ENCODE data around the gene FGGY.
A peak's percentile ranks its signal among the peaks of the same experiment; 100 is the strongest.

FGGY gene

GRCh38 chr1:59475737-59476136 is 178.8 kb downstream of the FGGY start:
- POLR2A ChIA-PET, result no interaction called here
- H3K4me3 ChIP-seq (ENCODE audit: low read depth, low read length), result no peak overlapping the region
- CTCF ChIA-PET, result no interaction called here
- no peak for DNase-seq (ENCODE audit: low read depth, low spot score)
- TF ChIP-seq, protein P1, sequence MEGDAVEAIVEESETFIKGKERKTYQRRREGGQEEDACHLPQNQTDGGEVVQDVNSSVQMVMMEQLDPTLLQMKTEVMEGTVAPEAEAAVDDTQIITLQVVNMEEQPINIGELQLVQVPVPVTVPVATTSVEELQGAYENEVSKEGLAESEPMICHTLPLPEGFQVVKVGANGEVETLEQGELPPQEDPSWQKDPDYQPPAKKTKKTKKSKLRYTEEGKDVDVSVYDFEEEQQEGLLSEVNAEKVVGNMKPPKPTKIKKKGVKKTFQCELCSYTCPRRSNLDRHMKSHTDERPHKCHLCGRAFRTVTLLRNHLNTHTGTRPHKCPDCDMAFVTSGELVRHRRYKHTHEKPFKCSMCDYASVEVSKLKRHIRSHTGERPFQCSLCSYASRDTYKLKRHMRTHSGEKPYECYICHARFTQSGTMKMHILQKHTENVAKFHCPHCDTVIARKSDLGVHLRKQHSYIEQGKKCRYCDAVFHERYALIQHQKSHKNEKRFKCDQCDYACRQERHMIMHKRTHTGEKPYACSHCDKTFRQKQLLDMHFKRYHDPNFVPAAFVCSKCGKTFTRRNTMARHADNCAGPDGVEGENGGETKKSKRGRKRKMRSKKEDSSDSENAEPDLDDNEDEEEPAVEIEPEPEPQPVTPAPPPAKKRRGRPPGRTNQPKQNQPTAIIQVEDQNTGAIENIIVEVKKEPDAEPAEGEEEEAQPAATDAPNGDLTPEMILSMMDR (IDR thresholded peaks at IDR 0.05; ENCODE audit: insufficient read depth, low read length, missing control alignments), result no peak

GRCh38 chr1:59477286-59477685 is 180.4 kb downstream of the FGGY start:
- ChIA-PET CTCF (no interaction called here), POLR2A (no interaction called here)
- TF ChIP-seq, protein P1 (IDR thresholded peaks at IDR 0.05; ENCODE audit: insufficient read depth, low read length, missing control alignments), result no peak
- DNase-seq (ENCODE audit: low read depth, low spot score), result no peak
- H3K4me3 ChIP-seq (ENCODE audit: low read depth, low read length), result no peak overlapping the region

GRCh38 chr1:59477867-59478266 is 181.0 kb downstream of the FGGY start:
- POLR2A ChIA-PET, result no interaction called here
- H3K4me3 ChIP-seq (ENCODE audit: low read depth, low read length), result no peak overlapping the region
- CTCF ChIA-PET, result no interaction called here
- TF ChIP-seq, protein P1 (IDR thresholded peaks at IDR 0.05; ENCODE audit: insufficient read depth, low read length, missing control alignments), result no peak
- no peak for DNase-seq (ENCODE audit: low read depth, low spot score)

- POLR2A ChIA-PET, result no interaction called here
- H3K4me3 ChIP-seq (ENCODE audit: low read depth, low read length), result no peak overlapping the region
- CTCF ChIA-PET, result no interaction called here
- DNase-seq (ENCODE audit: low read depth, low spot score), result no peak
- TF ChIP-seq, protein P1 (IDR thresholded peaks at IDR 0.05; ENCODE audit: insufficient read depth, low read length, missing control alignments), result no peak
Observed at GRCh38 chr1:59478822-59479221, 181.9 kb downstream of the FGGY start.

- TF ChIP-seq, protein P1 (IDR thresholded peaks at IDR 0.05; ENCODE audit: insufficient read depth, low read length, missing control alignments), result no peak
- ChIA-PET CTCF (no interaction called here), POLR2A (no interaction called here)
- no peak overlapping the region for H3K4me3 ChIP-seq (ENCODE audit: low read depth, low read length)
- DNase-seq (ENCODE audit: low read depth, low spot score), result no peak
Observed at GRCh38 chr1:59480188-59480888, 183.4 kb downstream of the FGGY start.

- peak; percentile 46 for DNase-seq (ENCODE audit: low read depth, low spot score)
- ChIA-PET POLR2A (no interaction called here), CTCF (interaction anchor here (1.0 to 1.6 kb wide), 2 partner anchors 35 to 130 kb away, joined by 4 read pairs; no protein-coding TSS in a partner anchor)
- TF ChIP-seq, protein P1 (IDR thresholded peaks at IDR 0.05; ENCODE audit: insufficient read depth, low read length, missing control alignments), result no peak
- H3K4me3 ChIP-seq (ENCODE audit: low read depth, low read length), result no peak overlapping the region
Observed at GRCh38 chr1:59481881-59482505, 185.1 kb downstream of the FGGY start.

Data from AG04449 (cell line).